8988T (cell line): ENCODE results near the gene NFKBIE.
A peak's percentile ranks its signal among the peaks of the same experiment; 100 is the strongest.
"Not testable (repeated sequence)": the region's sequence is repeated elsewhere in the genome, so short reads cannot be mapped to it uniquely, and the experiment has no call there.

Experiments used
- DNase-seq: peaks from one replicate; pipeline ENCODE4 v3.0.0; 2011

NFKBIE gene, protein sequence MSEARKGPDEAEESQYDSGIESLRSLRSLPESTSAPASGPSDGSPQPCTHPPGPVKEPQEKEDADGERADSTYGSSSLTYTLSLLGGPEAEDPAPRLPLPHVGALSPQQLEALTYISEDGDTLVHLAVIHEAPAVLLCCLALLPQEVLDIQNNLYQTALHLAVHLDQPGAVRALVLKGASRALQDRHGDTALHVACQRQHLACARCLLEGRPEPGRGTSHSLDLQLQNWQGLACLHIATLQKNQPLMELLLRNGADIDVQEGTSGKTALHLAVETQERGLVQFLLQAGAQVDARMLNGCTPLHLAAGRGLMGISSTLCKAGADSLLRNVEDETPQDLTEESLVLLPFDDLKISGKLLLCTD

DNA sequence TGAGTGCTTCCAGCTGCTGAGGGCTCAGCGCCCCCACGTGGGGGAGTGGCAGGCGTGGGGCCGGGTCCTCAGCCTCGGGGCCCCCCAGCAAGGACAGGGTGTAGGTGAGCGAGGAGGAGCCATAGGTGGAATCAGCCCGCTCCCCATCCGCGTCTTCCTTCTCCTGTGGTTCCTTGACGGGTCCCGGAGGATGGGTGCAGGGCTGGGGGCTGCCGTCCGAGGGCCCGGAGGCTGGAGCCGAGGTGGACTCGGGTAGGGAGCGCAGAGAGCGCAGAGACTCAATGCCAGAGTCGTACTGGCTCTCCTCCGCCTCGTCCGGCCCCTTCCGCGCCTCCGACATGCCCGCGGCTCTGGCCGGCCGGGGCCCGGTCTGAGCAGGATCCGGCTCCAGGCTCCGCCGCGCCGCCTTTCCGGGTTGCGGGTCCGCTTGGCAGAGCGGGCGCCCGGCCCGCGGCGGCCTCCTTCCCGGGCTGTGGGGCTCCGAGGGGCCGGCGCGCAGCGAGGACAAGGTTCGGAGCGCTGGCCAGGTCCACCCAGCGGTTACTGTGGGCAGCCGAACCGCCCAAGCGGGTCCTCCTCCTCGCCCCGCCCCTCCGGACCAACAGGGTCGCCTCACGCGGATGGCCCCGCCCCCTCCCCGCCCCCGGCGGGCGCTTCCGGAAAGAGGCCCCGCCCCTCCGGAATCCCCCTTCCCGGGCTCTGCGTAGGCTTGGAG is at the start of gene NFKBIE:
TSS of gene NFKBIE (minus strand) at position 545 of the 715 bp plus-strand sequence. CDS start at position 340, 205 bp downstream.
- peak; percentile 97 for DNase-seq

DNA sequence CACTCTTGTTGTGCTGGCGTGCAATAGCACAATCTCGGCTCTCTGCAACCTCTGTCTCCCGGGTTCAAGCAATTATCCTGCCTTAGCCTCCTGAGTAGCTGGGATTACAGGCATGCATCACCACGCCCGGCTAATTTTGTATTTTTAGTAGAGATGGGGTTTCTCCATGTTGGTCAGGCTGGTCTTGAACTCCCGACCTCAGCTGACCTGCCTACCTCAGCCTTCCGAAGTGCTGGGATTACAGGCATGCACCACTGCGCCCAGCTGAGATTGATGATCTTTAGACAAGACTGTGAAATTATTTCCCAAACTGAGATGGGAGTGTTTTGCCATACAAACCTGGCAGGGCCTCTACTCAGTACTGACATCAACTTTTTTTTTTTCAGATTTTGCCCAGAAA is 49.3 kb upstream of the NFKBIE start:
- DNase-seq: not testable (repeated sequence)

DNA sequence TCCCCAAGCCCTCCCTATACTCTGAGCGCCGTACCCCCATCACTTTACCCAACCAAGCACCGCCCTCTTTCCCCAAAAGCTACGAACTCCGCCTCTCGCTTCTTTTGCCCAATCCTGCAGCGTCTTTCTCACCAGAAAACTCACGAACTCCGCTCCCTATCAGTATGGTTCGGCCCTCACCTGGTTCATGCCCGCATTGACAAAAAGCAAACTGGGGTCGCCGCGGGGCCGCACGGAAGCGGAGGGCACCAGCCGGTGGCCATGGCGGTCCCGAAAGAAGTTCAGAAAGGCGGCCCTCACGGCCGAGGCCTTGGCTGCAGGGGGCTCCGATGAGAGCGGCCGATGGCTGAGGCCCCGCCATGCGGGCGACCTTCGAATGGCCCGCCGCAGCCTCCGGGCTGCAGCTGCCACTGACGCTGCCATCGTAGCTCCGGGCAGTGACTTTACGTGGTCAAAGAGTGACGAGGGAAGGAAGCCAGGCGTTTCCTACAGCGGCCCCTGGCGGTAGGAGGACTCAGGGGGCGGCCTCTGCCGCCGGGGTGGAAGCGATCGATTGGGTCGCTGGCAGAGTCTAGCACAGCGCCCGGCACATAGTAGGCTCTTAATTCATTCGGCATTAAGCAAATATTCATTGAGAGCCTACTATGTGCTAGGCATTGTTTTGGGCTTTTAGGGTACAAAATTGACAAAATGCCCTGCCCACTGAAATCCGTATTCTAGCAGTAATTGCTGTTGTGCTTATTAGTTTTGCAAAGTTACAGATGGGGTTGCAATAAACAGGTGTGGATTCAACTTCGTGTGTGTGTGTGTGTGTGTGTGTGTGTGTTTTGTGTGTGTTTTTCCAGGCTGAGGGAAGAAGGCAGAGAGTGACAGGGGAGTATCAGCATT is 47.8 kb upstream of the NFKBIE start, which contains the start of gene AARS2:
TSS of gene AARS2 (minus strand) at position 447 of the 888 bp plus-strand sequence. CDS start at position 423, 24 bp downstream.
- peak; percentile 65 for DNase-seq

DNA sequence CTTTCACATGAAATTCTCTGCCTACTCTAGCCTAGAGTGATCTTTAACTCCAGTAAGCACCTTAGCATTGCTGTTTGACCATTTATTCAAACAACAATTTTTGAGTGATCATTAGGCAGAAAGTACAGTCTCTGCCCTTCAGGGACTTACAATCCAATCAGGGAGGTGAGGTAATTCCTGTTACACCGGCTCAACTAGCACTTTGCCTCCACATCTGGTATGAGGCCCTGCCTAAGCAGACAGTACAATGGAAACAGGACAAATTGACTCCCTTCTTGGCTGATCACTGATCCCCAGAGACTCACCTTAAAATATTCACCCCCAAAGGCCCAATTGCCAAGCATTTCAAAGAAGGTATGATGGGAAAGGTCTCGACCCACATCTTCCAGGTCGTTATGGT is 46.4 kb upstream of the NFKBIE start:
- DNase-seq: no peak

DNA sequence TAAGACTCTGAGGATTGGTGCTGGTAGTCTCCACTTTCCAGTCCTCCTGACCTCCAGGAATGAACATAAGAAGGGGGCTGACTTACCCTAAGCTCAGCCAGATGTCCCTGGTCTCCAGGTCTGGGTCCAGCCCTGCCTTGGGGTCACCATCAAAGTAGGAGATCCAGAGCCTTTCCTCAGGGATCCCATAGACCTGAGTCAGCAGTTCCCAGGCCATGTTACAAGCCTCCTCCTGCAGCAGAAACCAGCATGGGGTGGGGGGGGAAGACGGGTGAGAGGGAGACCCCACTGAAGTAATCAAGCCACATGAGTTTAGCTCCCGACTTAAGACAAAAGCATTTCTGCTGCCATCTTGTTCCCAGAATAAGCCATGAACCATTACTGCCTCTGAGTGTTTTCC is 46.0 kb upstream of the NFKBIE start:
- DNase-seq: no peak

DNA sequence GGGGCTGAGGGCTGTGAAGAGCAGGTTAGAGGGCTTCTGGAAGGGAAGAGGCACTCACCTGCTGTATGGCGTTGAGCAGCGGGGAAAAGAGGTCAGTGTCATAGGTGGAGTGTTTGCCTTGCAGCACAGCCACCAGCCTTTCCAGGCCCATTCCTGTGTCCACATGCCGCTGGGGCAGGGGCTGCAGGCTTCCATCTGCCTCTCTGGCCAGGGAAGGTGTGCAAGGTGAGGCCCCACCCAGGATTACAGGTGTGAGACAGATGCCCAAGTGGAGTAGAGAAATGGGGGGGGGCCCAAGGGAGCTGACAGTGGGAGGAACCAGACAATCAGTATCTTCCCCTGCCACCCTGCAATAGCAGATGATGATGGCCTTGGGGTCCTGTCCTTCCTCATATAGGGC is 44.9 kb upstream of the NFKBIE start:
- no peak for DNase-seq

DNA sequence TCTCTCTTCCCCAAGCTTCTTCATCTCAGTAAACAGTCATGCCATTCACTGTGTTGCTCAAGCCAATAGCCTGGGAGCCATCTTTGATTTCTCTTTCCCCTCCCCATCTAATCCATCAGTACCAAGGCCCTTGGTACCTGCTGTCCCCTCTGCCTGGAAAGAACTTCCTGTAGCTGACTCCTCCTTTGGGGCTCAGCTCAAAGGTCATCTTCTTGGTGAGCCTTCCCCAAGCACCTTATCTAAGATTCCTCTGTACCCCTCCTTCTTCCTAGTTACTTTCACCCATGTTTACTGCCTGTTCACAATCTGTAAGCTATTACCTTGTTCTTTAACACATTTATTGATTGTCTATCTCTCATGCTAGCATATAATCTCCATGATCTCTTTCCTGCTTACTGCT is 44.3 kb upstream of the NFKBIE start:
- DNase-seq: no peak

DNA sequence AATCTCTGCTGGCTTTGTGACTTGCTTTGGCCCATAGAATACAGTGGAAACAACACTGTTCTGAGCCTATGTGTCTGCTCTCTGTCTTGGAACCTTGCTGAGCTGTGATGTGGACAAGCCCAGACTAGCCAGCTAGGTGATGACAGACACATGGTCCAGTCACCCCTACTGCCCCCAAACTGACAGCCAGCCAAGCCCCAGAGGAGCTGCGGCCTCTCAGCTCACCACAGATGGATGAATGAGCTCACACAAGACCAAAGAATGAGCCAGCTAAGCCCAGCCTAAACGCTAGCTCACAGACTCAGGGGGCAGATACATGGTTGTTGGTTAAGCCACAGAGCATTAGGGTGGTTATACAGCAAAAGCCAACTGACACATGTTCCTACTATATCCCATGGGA is 43.7 kb upstream of the NFKBIE start:
- DNase-seq: no peak

DNA sequence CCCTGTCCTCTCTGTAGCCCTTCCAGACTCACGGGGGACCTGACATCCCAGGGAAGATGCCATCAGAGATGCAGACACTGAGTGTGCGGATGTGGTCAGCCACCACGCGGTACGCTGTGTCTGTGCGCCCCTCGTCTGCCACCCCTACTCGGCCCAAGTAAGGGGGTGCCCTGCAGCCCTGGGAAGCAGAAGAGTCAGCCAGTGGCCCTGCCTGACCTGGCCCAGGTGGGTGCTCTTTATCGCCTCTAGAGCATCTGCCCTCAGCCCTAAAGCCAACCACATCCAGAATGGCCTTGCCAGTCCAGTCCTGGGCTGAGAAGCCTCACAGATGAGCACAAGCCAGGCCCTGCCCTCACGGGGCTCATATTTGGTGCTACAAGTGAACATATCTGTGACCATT is 41.9 kb upstream of the NFKBIE start:
- DNase-seq: no peak

DNA sequence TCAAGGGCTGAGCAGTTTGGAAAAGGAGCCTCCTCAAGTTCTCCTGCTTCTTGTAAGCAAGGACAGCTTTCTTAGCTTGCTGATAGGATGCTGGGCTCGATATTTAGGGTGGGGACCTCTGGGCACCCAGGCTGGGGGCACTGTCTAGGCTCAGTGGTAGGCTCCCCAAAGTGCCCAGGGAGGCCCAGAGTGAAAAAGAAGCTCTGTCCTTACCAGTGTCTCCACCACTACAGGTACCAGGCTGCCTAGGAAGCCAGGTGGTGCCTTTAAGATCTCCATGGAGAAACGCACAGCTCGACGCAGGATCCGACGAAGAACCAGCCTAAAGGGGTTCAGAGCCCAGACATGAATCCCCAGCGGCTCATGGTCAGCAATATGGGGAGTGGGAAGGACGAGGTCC is 41.4 kb upstream of the NFKBIE start:
- no peak for DNase-seq

DNA sequence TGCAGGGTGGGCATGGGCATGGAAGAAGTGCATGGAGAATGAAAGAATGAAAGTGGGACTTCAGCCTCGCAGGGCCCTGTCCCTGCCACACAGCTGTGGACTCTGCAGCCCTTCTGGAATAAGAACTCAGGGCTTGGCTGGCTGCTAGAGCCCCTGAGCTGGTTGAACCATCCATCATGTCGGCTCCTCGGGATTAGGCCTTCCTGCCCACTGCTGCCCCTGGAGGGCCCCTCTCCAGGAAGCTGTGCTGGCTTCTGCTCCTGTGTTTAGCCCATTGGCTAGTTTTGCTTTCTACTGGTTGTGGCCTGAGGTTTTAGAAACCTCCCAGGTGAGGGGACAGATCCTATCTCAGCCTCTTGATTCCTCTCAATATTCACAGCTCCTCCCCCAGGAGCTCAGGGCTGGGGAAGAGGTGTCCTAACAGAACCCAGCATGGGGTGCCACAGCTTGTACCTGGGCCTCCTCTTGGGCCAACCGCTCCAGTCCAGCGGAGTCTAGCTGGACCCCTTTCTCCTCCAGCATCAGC is 39.9 kb upstream of the NFKBIE start:
- DNase-seq: no peak

DNA sequence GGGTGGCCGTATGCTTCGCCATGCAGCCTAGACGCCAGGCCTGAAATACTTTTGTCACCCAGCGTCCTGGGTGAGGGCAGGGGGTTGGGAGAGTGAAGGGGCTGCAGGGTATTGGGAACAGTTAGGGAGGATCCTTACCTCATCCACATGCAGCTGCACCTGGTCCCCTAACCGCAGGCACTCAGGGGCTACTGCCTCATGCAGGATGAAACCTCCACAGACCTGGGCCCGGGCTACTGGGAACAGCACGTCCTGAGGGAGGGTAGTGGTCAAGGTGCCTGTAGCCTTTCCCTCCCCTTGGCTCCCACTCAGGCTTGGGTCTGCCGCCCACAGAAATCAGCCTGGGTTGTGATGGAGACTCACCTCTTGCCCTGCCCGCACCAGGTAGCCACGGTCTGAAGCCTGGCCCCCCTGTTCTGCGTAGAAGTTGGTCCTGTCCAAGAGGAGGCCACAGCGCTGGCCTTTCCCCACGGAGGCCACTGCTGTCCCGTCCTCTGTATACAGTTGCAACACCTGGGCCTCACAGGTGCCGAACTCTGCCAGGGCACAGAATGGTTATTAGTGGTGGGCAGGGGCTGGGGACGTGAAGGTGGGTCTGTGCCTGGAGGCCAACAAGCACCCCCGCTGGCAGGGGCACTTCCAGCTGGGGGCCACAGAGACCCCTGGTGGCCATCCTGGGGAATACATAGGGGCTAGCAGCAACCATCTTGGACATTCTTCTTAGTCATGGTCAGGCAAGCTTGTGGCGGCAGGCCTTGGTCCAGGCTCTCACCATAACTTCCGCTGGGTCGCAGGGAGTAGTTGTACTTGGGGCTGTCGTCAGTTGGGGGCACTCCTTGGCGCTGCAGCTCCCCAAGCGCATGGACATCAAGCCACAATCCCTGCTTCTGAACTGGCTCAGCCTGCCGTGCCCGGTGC is 39.2 kb upstream of the NFKBIE start:
- no peak for DNase-seq

DNA sequence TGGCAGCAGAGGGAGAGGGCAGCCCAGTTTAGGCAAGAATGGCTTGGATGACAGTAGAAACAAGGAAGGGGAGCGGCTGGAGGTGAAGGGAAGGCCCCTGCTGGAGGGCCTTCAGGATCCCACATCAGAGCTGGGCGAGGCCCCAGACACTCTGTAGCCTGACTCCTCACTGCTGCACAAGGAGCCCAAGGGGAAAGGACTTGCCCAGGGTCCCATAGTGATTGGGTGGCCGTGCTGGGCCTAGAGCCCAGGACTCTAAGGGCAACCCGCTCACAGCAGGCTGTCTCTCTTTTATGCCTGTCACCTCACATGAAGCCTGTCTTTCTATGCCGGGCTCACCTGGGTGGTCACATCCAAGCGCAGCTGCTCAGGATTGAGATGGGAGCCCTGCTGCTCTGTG is 38.5 kb upstream of the NFKBIE start:
- DNase-seq: no peak

DNA sequence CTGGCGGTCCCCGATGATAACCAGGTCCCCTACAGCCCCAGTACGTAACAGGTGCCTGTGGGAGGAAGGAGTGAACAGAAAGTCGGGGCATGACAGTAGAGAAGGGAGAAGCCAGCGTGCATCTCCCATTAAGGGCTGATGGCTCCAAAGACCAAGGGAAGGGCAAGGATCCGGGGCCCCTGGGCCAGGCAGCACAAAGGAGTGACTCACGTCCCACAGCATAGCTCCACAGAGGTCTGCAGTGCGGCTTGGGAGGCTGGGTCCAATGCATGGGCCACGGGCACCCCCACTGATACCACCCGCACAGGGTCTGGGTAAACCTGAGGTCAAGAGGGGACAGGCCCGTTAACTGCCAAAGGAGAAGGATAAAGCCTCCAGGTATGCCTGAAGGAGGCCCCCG is 37.5 kb upstream of the NFKBIE start:
- no peak for DNase-seq

DNA sequence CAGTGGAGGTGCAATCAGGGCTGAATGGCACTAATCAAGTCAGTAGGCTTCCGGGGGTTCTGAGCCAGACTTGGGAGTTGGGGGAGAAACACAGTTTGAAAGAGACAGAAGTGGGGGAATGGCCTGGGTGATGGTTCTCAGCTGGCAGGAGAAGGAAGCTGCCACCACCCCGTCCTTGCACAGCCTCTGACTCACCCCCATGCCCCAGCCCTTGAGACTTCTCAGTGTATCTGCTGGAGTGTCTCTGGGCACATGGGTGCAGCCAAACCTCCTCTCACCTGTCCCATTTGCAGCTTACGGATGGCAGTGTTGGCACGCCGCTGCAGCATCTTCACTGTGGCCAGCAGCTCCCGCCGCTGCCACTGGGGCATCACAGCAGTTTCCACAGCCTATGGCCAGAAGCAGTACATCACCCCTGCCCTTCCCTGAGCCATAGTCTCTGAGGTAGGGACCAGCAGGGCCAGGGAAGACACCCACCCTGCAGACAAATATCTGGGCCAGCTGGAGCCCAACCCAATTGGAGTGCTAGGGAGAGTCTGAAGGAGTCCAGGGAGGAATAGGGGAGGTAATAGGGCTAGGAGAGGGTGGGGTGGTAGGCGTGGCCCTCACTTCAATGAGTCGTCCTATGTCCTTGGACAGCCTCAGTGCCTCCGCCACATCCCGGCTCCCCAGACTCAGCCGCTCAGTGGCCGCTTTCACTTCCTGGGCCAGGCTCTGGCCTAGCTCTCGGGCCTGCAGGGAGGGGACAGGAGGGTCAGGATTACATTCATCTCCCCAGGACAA is 36.6 kb upstream of the NFKBIE start:
- DNase-seq: no peak

DNA sequence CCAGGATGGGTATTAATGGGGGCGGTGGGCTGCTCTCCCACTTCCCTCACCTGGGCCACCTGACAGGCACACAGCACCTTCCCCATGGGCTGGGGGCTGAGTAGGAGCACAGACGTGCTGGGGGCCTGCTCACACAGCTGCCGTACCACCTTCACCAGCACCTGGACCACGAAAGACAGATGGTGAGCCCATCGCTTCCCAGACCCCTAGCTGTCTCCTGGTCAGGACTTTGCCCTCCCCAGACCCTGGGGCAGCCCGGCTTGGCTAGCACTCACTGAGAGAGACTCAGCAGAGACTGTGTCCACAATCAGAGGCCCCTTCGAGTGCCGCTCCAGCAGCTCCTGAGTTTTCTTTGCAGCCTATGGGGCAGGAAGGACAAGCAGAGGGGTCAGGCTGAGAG is 35.8 kb upstream of the NFKBIE start:
- DNase-seq: no peak

DNA sequence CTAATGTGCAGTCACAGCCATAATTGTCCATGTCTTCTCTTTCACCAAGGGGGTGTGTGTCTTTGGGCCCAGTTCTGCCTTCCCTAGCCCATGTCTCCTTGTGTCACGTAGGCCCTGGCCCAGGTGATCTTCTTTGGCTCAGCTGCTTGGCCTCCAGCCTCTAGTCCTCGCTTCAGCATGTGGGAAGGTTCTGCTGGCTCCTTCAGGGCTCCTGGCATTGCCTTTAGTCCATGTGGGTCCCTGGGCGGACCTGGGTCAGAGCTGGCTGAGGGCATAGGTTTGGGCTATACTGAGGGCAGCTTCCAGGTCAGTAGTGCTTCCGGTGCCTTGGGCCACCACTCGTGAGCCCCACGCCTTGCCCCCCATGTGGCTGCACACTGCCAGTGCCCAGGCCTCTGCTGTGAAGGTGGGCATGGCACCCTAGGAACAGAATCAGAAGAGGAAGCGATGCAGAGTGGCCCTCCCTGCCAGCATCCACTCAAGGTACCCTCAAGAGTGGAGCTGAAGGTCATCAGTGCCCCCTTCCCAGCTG is 35.0 kb upstream of the NFKBIE start:
- no peak for DNase-seq

DNA sequence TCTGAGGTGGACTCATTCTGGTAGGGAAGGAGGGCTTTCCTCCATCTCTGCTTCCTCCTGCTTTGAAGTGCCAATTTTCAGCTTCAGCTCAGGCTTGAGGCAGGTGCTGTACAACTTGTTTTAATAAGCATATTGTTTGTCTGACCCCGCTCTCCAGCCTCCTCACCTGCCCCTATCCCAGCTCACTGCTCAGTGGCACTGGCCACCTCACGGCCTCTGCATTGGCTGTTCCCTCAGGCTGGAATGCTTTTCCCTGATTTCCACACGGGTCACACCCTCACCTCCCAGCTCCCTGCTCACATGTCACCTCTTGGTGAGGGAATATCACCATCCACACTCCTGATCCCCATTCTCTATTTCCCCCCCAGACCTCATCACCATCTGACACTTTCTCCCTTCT is 33.5 kb upstream of the NFKBIE start:
- no peak for DNase-seq

DNA sequence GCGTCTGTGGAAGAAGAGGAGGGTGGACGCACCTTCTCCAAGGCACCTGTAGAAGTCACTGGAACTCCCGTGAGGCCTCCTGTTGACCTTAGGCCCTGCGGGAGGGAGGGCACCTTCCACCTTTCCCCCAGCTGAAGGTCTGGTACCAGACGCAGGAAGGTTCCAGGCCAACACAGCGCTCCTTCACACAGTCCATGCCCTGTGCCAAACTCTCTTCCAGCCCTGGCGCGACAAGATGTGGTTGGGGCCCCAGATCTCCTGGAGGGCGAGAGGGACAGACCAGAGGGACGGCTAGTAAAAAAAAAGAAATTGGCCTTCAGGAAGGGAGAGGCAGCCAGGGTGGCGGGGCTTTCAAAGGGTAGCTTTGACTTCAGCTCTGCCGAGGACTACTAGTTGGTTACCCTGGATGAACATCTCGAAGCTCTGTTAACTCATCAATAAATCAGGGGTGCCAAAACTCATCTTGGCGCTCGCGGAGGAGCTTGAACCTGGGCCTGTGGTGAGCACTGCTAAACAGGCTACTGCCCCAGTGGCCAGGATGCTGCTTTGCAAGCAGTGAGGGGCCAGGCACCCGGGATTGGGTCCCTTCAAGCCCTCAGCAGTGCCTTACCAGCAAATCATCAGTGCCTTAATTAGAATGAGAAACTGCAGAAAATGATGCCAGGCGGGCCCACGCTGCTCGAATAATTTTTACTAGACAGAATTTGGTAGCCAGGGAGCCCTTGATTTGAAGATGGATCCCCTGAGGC is 32.9 kb upstream of the NFKBIE start:
- no peak for DNase-seq
